ENCODE data around the gene NBEA.

NBEA gene

GRCh38 chr13:35256459-35257148 is 314.5 kb downstream of the NBEA start:
- DNase-seq (ENCODE audit: low read depth) = no peak
- TF ChIP-seq CTCF (IDR thresholded peaks at IDR 0.05; ENCODE audit: low read depth, low read length, missing control alignments) = no peak
- no peak overlapping the region for H3K4me3 ChIP-seq (ENCODE audit: low read depth, low read length)

- no peak overlapping the region for H3K4me3 ChIP-seq (ENCODE audit: low read depth, low read length)
- DNase-seq (ENCODE audit: low read depth) = no peak
- TF ChIP-seq CTCF (IDR thresholded peaks at IDR 0.05; ENCODE audit: low read depth, low read length, missing control alignments) = no peak
Observed at GRCh38 chr13:35260316-35260715, 318.2 kb downstream of the NBEA start.

- no peak for TF ChIP-seq CTCF (IDR thresholded peaks at IDR 0.05; ENCODE audit: low read depth, low read length, missing control alignments)
- DNase-seq (ENCODE audit: low read depth) = no peak
- H3K4me3 ChIP-seq (ENCODE audit: low read depth, low read length) = no peak overlapping the region
Observed at GRCh38 chr13:35266412-35266811, 324.3 kb downstream of the NBEA start.

- DNase-seq (ENCODE audit: low read depth) = no peak
- TF ChIP-seq CTCF (IDR thresholded peaks at IDR 0.05; ENCODE audit: low read depth, low read length, missing control alignments) = no peak
- no peak overlapping the region for H3K4me3 ChIP-seq (ENCODE audit: low read depth, low read length)
Observed at GRCh38 chr13:35278917-35279316, 336.8 kb downstream of the NBEA start.

- no peak overlapping the region for H3K4me3 ChIP-seq (ENCODE audit: low read depth, low read length)
- no peak for DNase-seq (ENCODE audit: low read depth)
- TF ChIP-seq CTCF (IDR thresholded peaks at IDR 0.05; ENCODE audit: low read depth, low read length, missing control alignments) = no peak
Observed at GRCh38 chr13:35279500-35279899, 337.4 kb downstream of the NBEA start.

GRCh38 chr13:35283856-35284255 is 341.8 kb downstream of the NBEA start:
- no peak overlapping the region for H3K4me3 ChIP-seq (ENCODE audit: low read depth, low read length)
- no peak for TF ChIP-seq CTCF (IDR thresholded peaks at IDR 0.05; ENCODE audit: low read depth, low read length, missing control alignments)
- no peak for DNase-seq (ENCODE audit: low read depth)

GRCh38 chr13:35285677-35286076 is 343.6 kb downstream of the NBEA start:
- DNase-seq (ENCODE audit: low read depth) = no peak
- TF ChIP-seq CTCF (IDR thresholded peaks at IDR 0.05; ENCODE audit: low read depth, low read length, missing control alignments) = no peak
- H3K4me3 ChIP-seq (ENCODE audit: low read depth, low read length) = no peak overlapping the region
